Ectodermal cell (in vitro differentiated cells): ENCODE data around the gene CHURC1. TPM values are rescaled to one million over a fixed set of nuclear protein-coding genes. Genes with fewer than 3 reads are reported as not detected.

Experiments used
- H3K27ac ChIP-seq: 2 replicates; pipeline ENCODE4 v1.7.0; 2013; ENCODE audit warnings: mild to moderate bottlenecking, low read depth, low read length; ENCODE audit not compliant: insufficient read depth, poor library complexity, severe bottlenecking
- H3K27me3 ChIP-seq: 2 replicates; pipeline ENCODE4 v1.7.0; 2013; ENCODE audit warnings: mild to moderate bottlenecking, low read length; ENCODE audit not compliant: insufficient read depth, control insufficient read depth, poor library complexity, severe bottlenecking
- H3K36me3 ChIP-seq: one replicate; pipeline ENCODE4 v1.7.0; 2013; ENCODE audit warnings: low read length; ENCODE audit not compliant: control insufficient read depth, insufficient read depth
- H3K4me1 ChIP-seq: one replicate; pipeline ENCODE4 v1.7.0; 2013; ENCODE audit warnings: low read length; ENCODE audit not compliant: control insufficient read depth, insufficient read depth
- H3K4me3 ChIP-seq: 2 replicates; pipeline ENCODE4 v1.7.0; 2013; ENCODE audit warnings: low read depth, low read length, control low read depth; ENCODE audit not compliant: insufficient read depth
- H3K9me3 ChIP-seq: 2 replicates; pipeline ENCODE4 v1.7.0; 2013; ENCODE audit warnings: mild to moderate bottlenecking, low read length, moderate library complexity; ENCODE audit not compliant: control insufficient read depth
- WGBS, 2 experiments: methylation state at CpG; one replicate each; pipeline ENCODE4 v1.1.7; 2013; ENCODE audit warnings: missing lambda C conversion rate in 2 of 2; 5-methylcytosine and 5-hydroxymethylcytosine counted together
- polyA plus RNA-seq, 4 experiments: library from polyadenylated mRNA; stranded (reverse); fragments of 50-300 nt; gene quantifications; one replicate each; pipeline ENCODE4 v1.2.3, GENCODE V29; 2013

The CHURC1 gene
- 40.2 TPM for polyA plus RNA-seq (2013, experiment 1 of 4)
- polyA plus RNA-seq (2013, experiment 2 of 4) = 44.3 TPM
- 32.0 TPM for polyA plus RNA-seq (2013, experiment 3 of 4)
- 30.5 TPM for polyA plus RNA-seq (2013, experiment 4 of 4)

DNA sequence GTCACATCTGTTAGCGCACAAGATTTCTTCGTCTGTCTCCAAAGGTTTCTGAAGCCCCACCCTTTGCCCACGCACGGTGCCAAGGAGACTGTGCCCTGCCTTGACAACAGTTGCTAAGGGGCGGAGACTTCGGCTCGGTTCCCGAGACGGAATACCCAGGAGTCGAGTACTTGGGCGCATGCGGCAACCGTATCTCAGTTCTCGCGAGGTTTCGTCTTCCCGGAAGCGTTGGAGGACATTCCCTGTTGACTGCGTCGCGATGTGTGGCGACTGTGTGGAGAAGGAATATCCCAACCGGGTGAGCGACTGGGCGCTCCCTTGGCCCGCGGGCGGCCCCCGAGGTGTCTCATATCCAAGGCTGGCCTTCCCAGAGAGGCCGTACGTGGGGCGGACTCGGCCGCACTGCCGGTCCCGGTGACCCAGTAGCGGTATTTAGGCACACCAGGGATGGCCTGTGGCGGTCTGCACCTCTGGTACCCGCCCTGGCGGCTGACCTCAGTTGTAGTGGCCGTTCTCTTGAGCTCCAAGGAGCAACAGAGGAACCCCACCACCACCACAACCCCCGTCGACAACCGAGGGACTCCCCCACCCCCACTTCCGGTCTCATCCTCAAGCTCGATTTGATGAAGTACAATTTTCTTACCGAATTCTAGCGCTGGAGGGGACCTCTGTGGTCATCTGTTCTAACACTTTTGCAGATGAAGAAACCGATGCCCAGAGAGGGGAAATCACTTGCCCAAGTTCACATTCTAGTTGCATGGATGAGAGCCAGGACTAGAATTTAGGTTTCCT lies at the start of gene CHURC1:
TSS of gene CHURC1 (plus strand) at position 219 of the 792 bp plus-strand sequence. CDS start at position 260, 41 bp downstream.
- Histone ChIP-seq H3K9me3 (no peaks in the 10 kb centered on the region), H3K27ac (peak within 1 kb of the TSS; percentile 70), H3K4me3 (peak within 1 kb of the TSS; percentile 99), H3K27me3 (no peaks in the 10 kb centered on the region), H3K36me3 (no peaks in the 10 kb centered on the region), H3K4me1 (peaks cover 5% of the 10 kb centered on the region)
- WGBS, 2 experiments = 0 to 1% methylated on average over 49 of the region's 49 CpGs

GRCh38 chr14:64865109-64865508 lies 49.1 kb upstream of the CHURC1 start:
- Histone ChIP-seq H3K27me3 (no peaks in the 10 kb centered on the region), H3K4me1 (peaks cover 9% of the 10 kb centered on the region), H3K4me3 (no peak overlapping the region), H3K36me3 (no peaks in the 10 kb centered on the region), H3K27ac (no peak overlapping the region), H3K9me3 (no peaks in the 10 kb centered on the region)
- 81 to 84% methylated on average over 6 of the region's 6 CpGs for WGBS, 2 experiments

DNA sequence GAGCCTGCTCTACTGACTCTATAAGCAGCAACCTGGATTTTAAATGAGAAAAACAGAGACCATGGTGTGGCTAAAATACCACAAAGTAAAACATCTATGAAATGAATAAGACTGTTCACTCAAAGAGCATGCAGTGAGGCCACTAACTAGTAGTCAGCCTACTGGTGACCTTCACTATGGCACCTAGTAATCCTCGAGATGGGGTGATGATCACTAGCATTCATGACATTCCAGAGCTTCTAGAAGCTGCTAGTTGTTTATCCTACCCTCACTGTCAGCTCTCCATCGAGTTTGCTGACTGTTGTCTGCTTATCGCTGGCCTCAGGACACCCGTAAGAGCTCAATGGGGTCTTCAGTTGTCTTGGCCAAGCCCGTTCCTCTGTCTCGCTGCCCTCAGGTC lies 48.3 kb upstream of the CHURC1 start:
- Histone ChIP-seq H3K27me3 (no peaks in the 10 kb centered on the region), H3K4me1 (peaks cover 9% of the 10 kb centered on the region), H3K4me3 (no peak overlapping the region), H3K36me3 (no peaks in the 10 kb centered on the region), H3K9me3 (no peaks in the 10 kb centered on the region), H3K27ac (peak overlapping the region; percentile 33)
- 82 to 83% methylated on average over 6 of the region's 6 CpGs for WGBS, 2 experiments

DNA sequence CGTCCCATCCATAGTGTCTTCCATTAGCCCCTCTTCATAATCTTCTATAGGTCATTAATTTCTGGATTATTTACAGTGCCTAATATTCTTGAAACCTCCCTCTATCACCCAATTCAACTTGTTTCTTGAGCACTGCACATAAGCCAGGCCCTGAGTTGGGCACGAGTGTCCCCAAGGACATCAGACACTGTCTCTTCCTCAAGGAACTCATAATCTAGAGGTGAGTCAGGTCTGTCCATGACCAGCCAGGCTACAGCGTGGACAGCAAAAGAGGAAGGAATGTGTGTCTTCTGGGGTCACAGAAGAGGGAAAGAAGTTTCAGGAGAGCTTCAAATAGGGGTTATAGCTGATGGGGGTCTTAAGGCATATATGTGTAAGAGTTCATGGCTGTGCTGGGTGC lies 47.1 kb upstream of the CHURC1 start:
- 93 to 97% methylated on average over 3 of the region's 3 CpGs for WGBS, 2 experiments
- Histone ChIP-seq H3K27ac (no peak overlapping the region), H3K27me3 (no peaks in the 10 kb centered on the region), H3K4me3 (no peak overlapping the region), H3K9me3 (no peaks in the 10 kb centered on the region), H3K4me1 (no peaks in the 10 kb centered on the region), H3K36me3 (no peaks in the 10 kb centered on the region)

- Histone ChIP-seq H3K36me3 (no peaks in the 10 kb centered on the region), H3K4me1 (no peaks in the 10 kb centered on the region), H3K9me3 (no peaks in the 10 kb centered on the region), H3K27me3 (no peaks in the 10 kb centered on the region), H3K4me3 (no peak overlapping the region), H3K27ac (no peak overlapping the region)
- 94 to 95% methylated on average over 2 of the region's 2 CpGs for WGBS, 2 experiments
Measured at GRCh38 chr14:64868379-64868778, 45.9 kb upstream of the CHURC1 start.

GRCh38 chr14:64868841-64869240 lies 45.4 kb upstream of the CHURC1 start:
- H3K36me3 ChIP-seq = no peaks in the 10 kb centered on the region
- no peaks in the 10 kb centered on the region for H3K4me1 ChIP-seq
- no peak overlapping the region for H3K27ac ChIP-seq
- no peaks in the 10 kb centered on the region for H3K9me3 ChIP-seq
- WGBS, 2 experiments = 88% methylated on average over 1 of the region's 1 CpG; no CpG with 5 or more reads in 1 of the 2 experiments
- no peak overlapping the region for H3K4me3 ChIP-seq
- H3K27me3 ChIP-seq = no peaks in the 10 kb centered on the region

GRCh38 chr14:64870160-64870559 lies 44.1 kb upstream of the CHURC1 start:
- Histone ChIP-seq H3K27me3 (no peaks in the 10 kb centered on the region), H3K4me3 (no peak overlapping the region), H3K4me1 (no peaks in the 10 kb centered on the region), H3K9me3 (no peaks in the 10 kb centered on the region), H3K36me3 (no peaks in the 10 kb centered on the region), H3K27ac (no peak overlapping the region)
- WGBS, 2 experiments = 83 to 98% methylated on average over 2 of the region's 2 CpGs

DNA sequence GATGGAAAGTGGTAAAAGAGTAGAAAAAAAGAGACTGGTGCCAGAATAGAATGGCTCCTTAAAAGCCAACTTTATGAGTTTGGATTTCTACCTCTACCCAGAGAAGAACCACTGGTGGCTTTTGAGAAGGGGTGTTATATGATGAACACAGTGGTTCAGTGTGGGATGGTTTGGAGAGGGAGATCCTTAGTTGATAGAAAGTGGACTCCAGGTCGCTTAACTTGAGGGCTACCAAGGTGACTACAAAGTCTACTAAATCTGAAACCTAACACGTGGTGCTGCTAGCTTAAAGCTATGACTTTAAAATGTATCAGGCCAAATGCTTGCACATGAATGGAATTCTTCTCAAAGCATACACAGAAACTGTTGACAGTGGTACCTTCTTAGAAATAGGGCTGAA lies 42.9 kb upstream of the CHURC1 start:
- Histone ChIP-seq H3K27ac (no peak overlapping the region), H3K27me3 (peaks cover 3% of the 10 kb centered on the region), H3K9me3 (no peaks in the 10 kb centered on the region), H3K36me3 (no peaks in the 10 kb centered on the region), H3K4me3 (no peak overlapping the region), H3K4me1 (no peaks in the 10 kb centered on the region)
- 84 to 88% methylated on average over 2 of the region's 2 CpGs for WGBS, 2 experiments

GRCh38 chr14:64873506-64874219 lies 40.6 kb upstream of the CHURC1 start:
- H3K4me1 ChIP-seq = no peaks in the 10 kb centered on the region
- no peaks in the 10 kb centered on the region for H3K9me3 ChIP-seq
- no peaks in the 10 kb centered on the region for H3K36me3 ChIP-seq
- no peak overlapping the region for H3K27ac ChIP-seq
- 63 to 92% methylated on average over 1 to 3 of the region's 3 CpGs for WGBS, 2 experiments
- H3K4me3 ChIP-seq = no peak overlapping the region
- H3K27me3 ChIP-seq = peaks cover 26% of the 10 kb centered on the region

- 86 to 87% methylated on average over 4 of the region's 4 CpGs for WGBS, 2 experiments
- Histone ChIP-seq H3K27ac (no peak overlapping the region), H3K9me3 (no peaks in the 10 kb centered on the region), H3K27me3 (peaks cover 43% of the 10 kb centered on the region), H3K4me1 (no peaks in the 10 kb centered on the region), H3K36me3 (no peaks in the 10 kb centered on the region), H3K4me3 (no peak overlapping the region)
Measured at GRCh38 chr14:64875350-64875749, 38.9 kb upstream of the CHURC1 start.
